AG20443 (cell line): ENCODE measurements around the gene PLSCR2.
"Not testable (repeated sequence)": the region's sequence is repeated elsewhere in the genome, so short reads cannot be mapped to it uniquely, and the experiment has no call there.

Source experiments
- DNase-seq: peaks from one replicate; pipeline ENCODE4 v3.0.0; 2012; ENCODE audit warnings: low spot score, mixed read lengths

Gene PLSCR2

DNA sequence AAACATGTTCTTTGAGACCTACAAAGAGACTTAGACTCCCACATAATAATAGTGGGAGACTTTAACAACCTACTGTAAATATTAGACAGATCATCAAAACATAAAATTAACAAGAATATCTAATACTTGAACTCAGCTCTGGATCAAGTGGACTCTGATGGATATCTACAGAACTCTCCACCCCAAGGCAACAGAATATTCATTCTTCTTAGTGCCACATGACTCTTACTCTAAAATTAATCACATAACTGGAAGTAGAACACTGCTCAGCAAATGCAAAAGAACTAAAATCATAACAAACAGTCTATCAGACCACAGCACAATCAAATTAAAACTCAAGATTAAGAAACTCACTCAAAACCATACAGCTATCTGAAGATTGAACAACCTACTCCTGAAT lies 15.9 kb upstream of the PLSCR2 start:
- DNase-seq: no peak

DNA sequence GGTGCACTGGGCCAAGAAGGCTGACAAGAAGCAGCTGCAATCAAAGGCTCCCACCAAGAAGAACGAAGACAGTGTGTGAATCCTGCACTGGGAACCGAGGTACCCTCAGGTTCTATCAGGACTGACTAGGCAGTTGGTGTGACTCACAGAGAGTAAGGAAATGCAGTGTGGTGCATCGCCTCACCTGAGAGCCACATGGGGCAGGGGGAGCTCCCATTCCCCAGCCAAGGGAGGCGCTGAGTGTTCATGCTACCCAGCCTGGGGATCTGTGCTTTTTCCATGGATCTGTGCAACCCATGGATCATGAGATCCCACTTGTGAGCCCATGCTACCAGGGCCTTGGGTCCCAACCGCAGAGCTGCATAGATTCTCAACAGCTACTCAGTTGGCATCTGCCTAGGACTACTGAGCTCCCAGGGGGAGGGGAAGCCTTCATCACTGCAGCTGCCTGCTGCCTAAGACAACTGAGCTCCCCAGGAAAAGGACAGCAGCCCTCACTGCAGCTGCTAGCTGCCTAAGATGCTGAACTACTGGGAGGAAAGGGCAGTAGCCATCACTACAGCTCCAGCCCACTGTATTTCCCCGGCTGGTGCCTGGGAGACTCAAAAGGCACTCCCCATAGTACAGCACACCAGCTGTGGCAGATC lies 6.9 kb upstream of the PLSCR2 start:
- no peak for DNase-seq

GRCh38 chr3:146474976-146475375 lies 5.6 kb upstream of the PLSCR2 start:
- not testable (repeated sequence) for DNase-seq

DNA sequence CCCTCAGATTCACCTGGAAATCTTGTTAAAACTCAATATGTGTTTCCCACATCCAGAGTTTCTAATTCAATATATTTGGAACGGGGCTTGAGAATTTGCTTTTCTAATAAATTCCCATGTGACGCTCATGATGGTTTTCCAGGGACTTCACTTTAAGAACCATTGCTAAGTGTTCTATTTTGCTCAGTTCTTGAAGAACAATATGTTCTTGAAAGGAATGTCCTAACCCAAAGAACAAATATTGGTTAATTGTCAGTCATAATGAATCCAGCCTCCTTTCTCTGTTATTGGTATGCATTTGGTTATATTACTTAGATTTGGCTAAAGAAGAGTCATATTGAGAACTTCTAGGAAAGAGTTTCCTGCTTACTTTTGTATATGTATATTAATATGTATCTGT lies 4.4 kb upstream of the PLSCR2 start:
- DNase-seq: no peak

DNA sequence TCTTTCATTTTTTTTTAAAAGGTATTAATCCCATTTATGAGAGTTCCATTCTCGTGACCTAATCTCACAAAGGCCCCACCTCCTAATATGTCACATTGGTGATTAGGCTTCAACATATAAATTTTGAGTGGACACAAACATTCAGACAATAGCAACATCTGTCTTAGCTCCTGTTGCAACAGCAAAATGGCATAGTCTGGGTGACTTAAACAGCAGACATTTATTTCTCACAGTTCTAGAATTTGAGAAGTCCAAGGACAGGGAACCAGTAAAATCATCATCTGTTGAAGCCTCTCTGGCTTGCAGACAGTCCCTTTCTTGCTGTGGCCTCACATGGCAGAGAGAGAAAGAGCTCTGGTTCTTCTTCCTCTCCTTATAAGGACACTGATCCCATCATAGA lies 3.2 kb upstream of the PLSCR2 start:
- no peak for DNase-seq

- DNase-seq: no peak
Observed at GRCh38 chr3:146471012-146471411, 1.7 kb upstream of the PLSCR2 start.

- no peak for DNase-seq
Observed at GRCh38 chr3:146470425-146470990, 1.1 kb upstream of the PLSCR2 start.

GRCh38 chr3:146468671-146469149 lies 651 bp downstream of the PLSCR2 start:
- no peak for DNase-seq

GRCh38 chr3:146468234-146468633 lies 1.1 kb downstream of the PLSCR2 start:
- DNase-seq: peak; percentile 20

GRCh38 chr3:146466604-146467003 lies 2.8 kb downstream of the PLSCR2 start:
- no peak for DNase-seq

DNA sequence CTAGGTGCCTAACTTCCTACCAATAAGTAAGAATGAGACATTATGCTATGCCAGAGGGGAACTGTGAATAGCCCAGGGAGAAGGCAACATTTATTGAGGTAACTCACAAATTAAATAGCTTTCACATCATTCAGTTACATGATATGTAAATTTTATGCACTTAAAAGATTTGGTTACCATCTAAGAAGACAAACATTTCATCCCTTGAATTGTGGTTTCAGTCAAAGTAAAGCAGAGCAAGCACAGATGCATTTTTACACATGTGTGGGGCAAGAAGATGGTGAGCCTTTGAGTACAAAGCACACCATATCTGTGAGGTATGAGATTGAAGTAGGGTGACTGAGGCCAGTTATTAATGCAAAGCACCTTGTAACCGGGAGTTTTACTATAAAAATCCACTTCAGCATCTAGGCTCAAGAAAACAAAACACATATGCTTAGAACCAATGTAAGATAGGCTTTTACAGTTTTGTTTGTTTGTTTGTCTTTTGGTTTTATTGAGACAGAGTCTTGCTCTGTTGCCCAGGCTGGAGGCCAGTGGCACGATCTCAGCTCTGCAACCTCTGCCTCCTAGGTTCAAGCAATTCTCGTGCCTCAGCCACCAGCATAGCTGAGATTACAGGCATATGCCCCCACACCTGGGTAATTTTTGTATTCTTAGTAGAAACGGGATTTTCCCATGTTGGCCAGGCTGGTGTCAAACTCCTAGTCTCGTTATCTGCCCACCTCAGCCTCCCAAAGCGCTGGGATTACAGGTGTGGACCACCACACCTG lies 3.5 kb downstream of the PLSCR2 start:
- DNase-seq: no peak

GRCh38 chr3:146464783-146465182 lies 4.6 kb downstream of the PLSCR2 start:
- DNase-seq: no peak

DNA sequence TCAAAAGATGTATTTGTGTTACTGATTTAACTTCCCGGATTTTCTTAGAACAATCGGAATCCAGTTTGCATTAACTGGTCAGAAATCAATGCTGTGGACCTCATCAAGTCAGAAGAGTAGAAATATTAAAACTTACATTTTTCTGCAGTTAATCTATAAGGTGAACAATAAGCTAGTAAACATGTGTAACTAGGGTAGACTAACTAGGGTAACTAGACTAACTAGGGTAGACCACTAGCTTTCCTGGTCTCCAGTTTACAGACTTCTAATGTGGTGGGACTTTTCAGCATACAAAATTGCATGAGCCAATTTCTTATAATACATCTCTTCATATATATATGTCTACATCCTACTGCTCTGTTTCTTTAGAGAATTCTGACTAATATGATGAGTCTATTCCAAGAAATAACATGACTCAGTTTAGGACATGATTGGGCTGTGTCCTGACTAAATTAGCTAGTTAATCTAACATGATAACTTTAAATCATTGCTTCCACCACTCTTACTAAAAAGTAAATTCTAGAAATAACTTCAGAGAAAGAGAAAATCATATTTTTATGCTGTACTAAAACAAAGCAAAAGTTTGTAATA lies 5.3 kb downstream of the PLSCR2 start:
- no peak for DNase-seq

GRCh38 chr3:146454796-146455195 lies 14.6 kb downstream of the PLSCR2 start:
- DNase-seq: no peak

GRCh38 chr3:146449613-146450012 lies 19.7 kb downstream of the PLSCR2 start:
- no peak for DNase-seq

- no peak for DNase-seq
Observed at GRCh38 chr3:146449076-146449475, 20.3 kb downstream of the PLSCR2 start.

GRCh38 chr3:146446026-146446425 lies 23.3 kb downstream of the PLSCR2 start:
- no peak for DNase-seq

- not testable (repeated sequence) for DNase-seq
Observed at GRCh38 chr3:146440310-146440709, 29.1 kb downstream of the PLSCR2 start.

GRCh38 chr3:146432066-146432465 lies 37.3 kb downstream of the PLSCR2 start:
- no peak for DNase-seq

DNA sequence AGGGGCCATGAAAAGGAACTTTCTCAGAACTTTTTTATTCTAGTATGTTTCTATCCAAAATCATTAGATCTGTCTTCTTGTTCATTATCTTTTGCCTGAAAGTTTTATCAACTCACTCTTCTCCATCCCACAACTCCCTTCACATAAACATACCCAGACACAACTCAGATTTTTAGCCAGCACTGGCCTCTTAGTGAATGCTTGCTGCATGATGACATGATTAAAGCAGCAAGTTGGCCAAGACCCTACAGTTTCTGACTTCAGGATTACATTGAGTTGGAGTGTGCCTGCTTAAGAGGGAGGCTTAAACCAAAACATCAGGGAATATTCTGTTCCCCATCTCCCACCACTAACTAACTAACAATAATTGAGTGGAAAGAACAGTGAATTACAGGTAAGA lies 38.1 kb downstream of the PLSCR2 start:
- DNase-seq: no peak

GRCh38 chr3:146425341-146425740 lies 44.0 kb downstream of the PLSCR2 start:
- no peak for DNase-seq

DNA sequence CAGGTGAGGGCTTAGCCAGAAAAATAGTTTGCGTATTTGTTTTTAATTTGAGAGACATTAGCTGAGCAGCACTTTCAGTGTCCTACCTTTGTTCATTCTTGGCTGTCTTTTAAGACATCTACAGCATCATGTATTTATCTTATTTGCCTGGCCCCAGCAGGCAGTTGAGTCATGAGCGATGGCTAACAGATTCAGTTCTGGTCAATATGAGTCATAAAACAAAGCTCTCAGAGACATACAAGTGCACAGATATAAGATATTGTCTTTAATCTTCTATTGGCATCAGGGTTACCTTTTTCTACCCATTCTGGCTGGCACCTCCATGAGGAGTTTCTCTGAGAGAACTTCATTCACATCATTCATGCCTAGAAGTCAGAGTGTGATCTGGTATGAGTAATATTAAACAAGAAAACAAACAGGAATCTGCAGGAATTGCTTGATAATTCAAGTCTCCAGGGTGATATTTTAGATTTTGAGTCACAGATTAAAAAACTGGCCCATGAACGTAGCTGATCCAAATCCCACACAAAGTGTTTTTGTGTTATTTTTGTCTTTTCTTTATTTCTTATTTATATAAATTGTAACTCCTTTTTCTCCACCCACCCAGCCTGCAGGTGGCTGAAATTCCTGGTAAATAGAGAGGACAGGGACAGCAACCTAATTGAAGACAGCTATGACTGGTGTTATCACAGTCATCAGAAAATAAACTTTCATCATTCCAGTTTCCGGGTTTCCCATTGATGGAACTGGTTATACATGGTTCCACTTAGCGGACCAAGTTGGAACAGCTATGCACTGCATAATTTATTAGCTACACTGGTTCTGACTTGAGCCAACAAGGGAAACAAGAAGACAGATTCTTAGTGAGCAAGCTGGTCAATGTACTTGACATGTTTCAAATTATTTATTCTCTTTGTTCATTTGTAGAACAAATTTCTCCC lies 47.3 kb downstream of the PLSCR2 start:
- peak; percentile 25 for DNase-seq
